ENCODE results near the gene ATOH8.

The ATOH8 gene

GRCh38 chr2:85754313-85755095, 713 bp downstream of the ATOH8 start:
- no peak for DNase-seq (ENCODE audit: low read depth in 2 of 2)

- DNase-seq (ENCODE audit: low read depth in 2 of 2), result no peak
These were observed 1.6 kb downstream of the ATOH8 start for GRCh38 chr2:85755122-85756027.

- DNase-seq (ENCODE audit: low read depth in 2 of 2), result no peak
These were observed 2.4 kb downstream of the ATOH8 start for GRCh38 chr2:85756195-85756594.

- DNase-seq (ENCODE audit: low read depth in 2 of 2), result no peak
These were observed 3.1 kb downstream of the ATOH8 start for GRCh38 chr2:85756822-85757435.

- DNase-seq (ENCODE audit: low read depth in 2 of 2), result no peak
These were observed 4.1 kb downstream of the ATOH8 start for GRCh38 chr2:85757860-85758259.

- DNase-seq (ENCODE audit: low read depth in 2 of 2), result no peak
These were observed 4.8 kb downstream of the ATOH8 start for GRCh38 chr2:85758361-85759256.

GRCh38 chr2:85759257-85759613, 5.4 kb downstream of the ATOH8 start:
- no peak for DNase-seq (ENCODE audit: low read depth in 2 of 2)

- no peak for DNase-seq (ENCODE audit: low read depth in 2 of 2)
These were observed 6.6 kb downstream of the ATOH8 start for GRCh38 chr2:85760371-85760770.

GRCh38 chr2:85760872-85761271, 7.1 kb downstream of the ATOH8 start:
- DNase-seq (ENCODE audit: low read depth in 2 of 2), result no peak

- no peak for DNase-seq (ENCODE audit: low read depth in 2 of 2)
These were observed 7.7 kb downstream of the ATOH8 start for GRCh38 chr2:85761512-85761944.

GRCh38 chr2:85761946-85762345, 8.2 kb downstream of the ATOH8 start:
- DNase-seq (ENCODE audit: low read depth in 2 of 2), result no peak

GRCh38 chr2:85763132-85763531, 9.3 kb downstream of the ATOH8 start:
- DNase-seq (ENCODE audit: low read depth in 2 of 2), result no peak

GRCh38 chr2:85763831-85764230, 10.0 kb downstream of the ATOH8 start:
- DNase-seq (ENCODE audit: low read depth in 2 of 2), result no peak

- no peak for DNase-seq (ENCODE audit: low read depth in 2 of 2)
These were observed 11.4 kb downstream of the ATOH8 start for GRCh38 chr2:85765081-85765731.

GRCh38 chr2:85766229-85766628, 12.4 kb downstream of the ATOH8 start:
- no peak for DNase-seq (ENCODE audit: low read depth in 2 of 2)

GRCh38 chr2:85767803-85768665, 14.2 kb downstream of the ATOH8 start:
- DNase-seq (ENCODE audit: low read depth in 2 of 2), result no peak

- DNase-seq (ENCODE audit: low read depth in 2 of 2), result no peak
These were observed 14.9 kb downstream of the ATOH8 start for GRCh38 chr2:85768713-85769112.

GRCh38 chr2:85769236-85769982, 15.6 kb downstream of the ATOH8 start:
- DNase-seq (ENCODE audit: low read depth in 2 of 2), result no peak

- DNase-seq (ENCODE audit: low read depth in 2 of 2), result no peak
These were observed 16.2 kb downstream of the ATOH8 start for GRCh38 chr2:85769983-85770362.

Data from stimulated activated CD8-positive, alpha-beta memory T cell treated with anti-CD3 and anti-CD28 coated beads, Interleukin-2, amount 100 ng/mL, for 1 hour (primary cell).